ENCODE results near the gene LPP. TPM values are rescaled to one million over a fixed set of nuclear protein-coding genes. Genes with fewer than 3 reads are reported as not detected.

Gene LPP
- polyA plus RNA-seq, 3 donors, result 14.1 to 23.2 (median 15.3) TPM

- Mint-ChIP-seq H3K9me3 (no peaks in the 10 kb centered on the region), H3K27ac (peak overlapping the region in 4 of 7 donors; percentile 7 to 73 (median 24)), H3K27me3 (ENCODE audit: low read depth in 3 of 3) (no peaks in the 10 kb centered on the region), H3K4me1 (peaks cover 28% of the 10 kb centered on the region), H3K4me3 (no peak overlapping the region), H3K36me3 (peaks cover 2 to 5% of the 10 kb centered on the region in 2 donors)
- DNase-seq, result no peak
- H3K27ac ChIP-seq (ENCODE audit: low read depth in 1 of 2, low read length in 2 of 2), result no peak overlapping the region
- H3K27me3 ChIP-seq (ENCODE audit: control insufficient read depth in 2 of 2, insufficient read depth in 2 of 2, low read length in 2 of 2), result no peaks in the 10 kb centered on the region
- peaks cover 40 to 46% of the 10 kb centered on the region in 2 donors for H3K4me1 ChIP-seq (ENCODE audit: control insufficient read depth in 1 of 2, insufficient read depth in 2 of 2, low read length in 2 of 2)
- H3K79me2 ChIP-seq (ENCODE audit: insufficient read depth, low read length), result no peaks in the 10 kb centered on the region
- no peak overlapping the region for H3K4me2 ChIP-seq (replicated peaks; ENCODE audit: extremely low read depth, low read length, poor library complexity, severe bottlenecking)
- no CpG with 5 or more reads among the region's 3 CpGs for WGBS (ENCODE audit: insufficient coverage)
- H3K36me3 ChIP-seq (replicated peaks in 1 of 2; ENCODE audit: control insufficient read depth in 1 of 2, insufficient read depth in 2 of 2, low read length in 2 of 2), result no peaks in the 10 kb centered on the region
- no peak overlapping the region for H2AFZ ChIP-seq (ENCODE audit: insufficient read depth, low read depth, low read length, poor library complexity, severe bottlenecking)
- H3K9me3 ChIP-seq (replicated peaks in 1 of 2; ENCODE audit: control insufficient read depth in 1 of 2, insufficient read depth in 1 of 2, low read length in 2 of 2), result no peaks in the 10 kb centered on the region
- no peak overlapping the region for H3K4me3 ChIP-seq (replicated peaks in 1 of 3; ENCODE audit: low read depth in 2 of 3, low read length in 3 of 3)
- no peak overlapping the region for H3K9ac ChIP-seq (ENCODE audit: insufficient read depth, low read length, poor library complexity, severe bottlenecking)
- H4K20me1 ChIP-seq (ENCODE audit: insufficient read depth, low read length), result no peaks in the 10 kb centered on the region
- TF ChIP-seq, protein P1, sequence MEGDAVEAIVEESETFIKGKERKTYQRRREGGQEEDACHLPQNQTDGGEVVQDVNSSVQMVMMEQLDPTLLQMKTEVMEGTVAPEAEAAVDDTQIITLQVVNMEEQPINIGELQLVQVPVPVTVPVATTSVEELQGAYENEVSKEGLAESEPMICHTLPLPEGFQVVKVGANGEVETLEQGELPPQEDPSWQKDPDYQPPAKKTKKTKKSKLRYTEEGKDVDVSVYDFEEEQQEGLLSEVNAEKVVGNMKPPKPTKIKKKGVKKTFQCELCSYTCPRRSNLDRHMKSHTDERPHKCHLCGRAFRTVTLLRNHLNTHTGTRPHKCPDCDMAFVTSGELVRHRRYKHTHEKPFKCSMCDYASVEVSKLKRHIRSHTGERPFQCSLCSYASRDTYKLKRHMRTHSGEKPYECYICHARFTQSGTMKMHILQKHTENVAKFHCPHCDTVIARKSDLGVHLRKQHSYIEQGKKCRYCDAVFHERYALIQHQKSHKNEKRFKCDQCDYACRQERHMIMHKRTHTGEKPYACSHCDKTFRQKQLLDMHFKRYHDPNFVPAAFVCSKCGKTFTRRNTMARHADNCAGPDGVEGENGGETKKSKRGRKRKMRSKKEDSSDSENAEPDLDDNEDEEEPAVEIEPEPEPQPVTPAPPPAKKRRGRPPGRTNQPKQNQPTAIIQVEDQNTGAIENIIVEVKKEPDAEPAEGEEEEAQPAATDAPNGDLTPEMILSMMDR (IDR thresholded peaks at IDR 0.05), result no peak
- intact Hi-C loops (cut with micrococcal nuclease), result no loop called here
These were observed 423.6 kb downstream of the LPP start for GRCh38 chr3:188577539-188577938.

DNA sequence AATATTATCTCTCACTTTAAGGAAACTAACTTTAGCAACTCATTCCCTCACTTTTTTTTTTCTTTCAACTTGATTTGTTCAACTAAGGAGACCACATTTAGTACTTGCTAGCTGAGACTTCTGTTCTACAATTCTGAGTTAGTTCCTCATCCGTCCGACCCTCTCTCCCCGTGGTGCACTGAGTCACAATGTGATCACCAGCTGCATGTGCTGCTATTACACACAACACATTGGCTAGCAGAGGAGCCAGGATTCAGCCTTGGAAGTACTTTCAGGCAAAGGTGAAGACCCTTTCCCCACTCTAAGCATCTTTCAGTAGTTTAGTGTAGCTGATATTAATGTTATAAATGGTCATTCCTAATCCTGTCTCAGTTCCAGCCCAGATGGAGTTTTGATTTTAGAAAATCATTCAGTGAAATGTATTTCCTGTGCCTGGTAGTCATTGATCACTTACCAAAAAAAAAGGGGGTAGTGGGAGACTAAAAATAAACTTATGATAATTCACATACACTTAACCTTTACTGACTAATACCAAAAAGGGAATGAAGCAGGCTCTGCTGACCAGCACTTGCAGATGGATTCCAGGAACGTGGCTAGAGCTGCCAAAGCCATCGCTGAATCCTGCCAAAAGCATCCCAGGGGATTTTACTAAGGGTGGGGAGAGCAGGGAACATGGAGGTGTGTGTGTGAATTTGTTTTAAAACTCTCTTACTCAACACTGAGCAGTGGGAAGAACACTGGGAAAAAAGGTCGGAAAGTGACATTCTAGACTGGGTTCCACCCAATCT lies 424.8 kb downstream of the LPP start:
- H3K4me3 Mint-ChIP-seq, result no peak overlapping the region
- no peaks in the 10 kb centered on the region for H3K27me3 Mint-ChIP-seq (ENCODE audit: low read depth in 3 of 3)
- 0% methylated on average over 3 of the region's 6 CpGs for WGBS (ENCODE audit: insufficient coverage)
- no peaks in the 10 kb centered on the region for H3K9me3 Mint-ChIP-seq
- Histone ChIP-seq H2AFZ (ENCODE audit: insufficient read depth, low read depth, low read length, poor library complexity, severe bottlenecking) (no peak overlapping the region), H4K20me1 (ENCODE audit: insufficient read depth, low read length) (no peaks in the 10 kb centered on the region), H3K4me2 (replicated peaks; ENCODE audit: extremely low read depth, low read length, poor library complexity, severe bottlenecking) (no peak overlapping the region), H3K9me3 (replicated peaks in 1 of 2; ENCODE audit: control insufficient read depth in 1 of 2, insufficient read depth in 1 of 2, low read length in 2 of 2) (no peaks in the 10 kb centered on the region), H3K4me1 (ENCODE audit: control insufficient read depth in 1 of 2, insufficient read depth in 2 of 2, low read length in 2 of 2) (peaks cover 41 to 48% of the 10 kb centered on the region in 2 donors), H3K9ac (ENCODE audit: insufficient read depth, low read length, poor library complexity, severe bottlenecking) (no peak overlapping the region), H3K36me3 (replicated peaks in 1 of 2; ENCODE audit: control insufficient read depth in 1 of 2, insufficient read depth in 2 of 2, low read length in 2 of 2) (no peaks in the 10 kb centered on the region), H3K4me3 (replicated peaks in 1 of 3; ENCODE audit: low read depth in 2 of 3, low read length in 3 of 3) (no peak overlapping the region), H3K79me2 (ENCODE audit: insufficient read depth, low read length) (no peaks in the 10 kb centered on the region), H3K27me3 (ENCODE audit: control insufficient read depth in 2 of 2, insufficient read depth in 2 of 2, low read length in 2 of 2) (no peaks in the 10 kb centered on the region), H3K27ac (ENCODE audit: low read depth in 1 of 2, low read length in 2 of 2) (peak overlapping the region in 1 of 2 donors; percentile 3)
- intact Hi-C loops (cut with micrococcal nuclease), result no loop called here
- DNase-seq, result peak; percentile 54 to 89 (median 55)
- TF ChIP-seq, protein P1 (IDR thresholded peaks at IDR 0.05), result no peak
- peaks cover 16% of the 10 kb centered on the region for H3K4me1 Mint-ChIP-seq
- peak overlapping the region; percentile 58 to 79 (median 73) for H3K27ac Mint-ChIP-seq
- H3K36me3 Mint-ChIP-seq, result peaks cover 2 to 5% of the 10 kb centered on the region in 2 donors

All from CD14-positive monocyte (primary cell).